OCI-LY1 (cell line): Measurements from ENCODE around the gene ZDHHC11.
"Not testable (repeated sequence)": the region's sequence is repeated elsewhere in the genome, so short reads cannot be mapped to it uniquely, and the experiment has no call there.

Experiments used
- CTCF ChIP-seq: fragments of 200-600 bp; sonication (generic), shearing (Covaris generic); IDR thresholded peaks from 2 replicates; pipeline ENCODE4 v1.5.1; 2017; ENCODE audit warnings: mild to moderate bottlenecking, antibody characterized with exemption, low read length, moderate library complexity, mixed read lengths
- EZH2 ChIP-seq: fragments of 200-600 bp; sonication (generic), shearing (Covaris generic); IDR thresholded peaks from 2 replicates; pipeline ENCODE4 v1.8.0; 2017; ENCODE audit warnings: borderline replicate concordance, mixed run types, mild to moderate bottlenecking, antibody characterized with exemption, low read length, moderate library complexity, mixed read lengths

GRCh38 chr5:828194-828593 lies 22.6 kb downstream of the ZDHHC11 start:
- not testable (repeated sequence) for TF ChIP-seq CTCF, EZH2
